Measurements from ENCODE around the gene MTUS2. TPM values are rescaled to one million over a fixed set of nuclear protein-coding genes. Genes with fewer than 3 reads are reported as not detected.

Gene MTUS2
- total RNA-seq, 4 donors from 2014 or later = 0.26 to 0.72 (median 0.38) TPM; not detected in 1

- no peaks in the 10 kb centered on the region for H3K9me3 ChIP-seq
- H3K4me3 ChIP-seq = no peak overlapping the region
- 58% methylated on average over 3 of the region's 3 CpGs for WGBS
- H3K27me3 ChIP-seq = peaks cover 2% of the 10 kb centered on the region
- no peaks in the 10 kb centered on the region for H3K4me1 ChIP-seq
- H3K36me3 ChIP-seq = no peaks in the 10 kb centered on the region
- H3K27ac ChIP-seq = no peak overlapping the region
- no peak for TF ChIP-seq POLR2AphosphoS5 (IDR thresholded peaks at IDR 0.05)
- no peak for TF ChIP-seq CTCF (IDR thresholded peaks at IDR 0.05)
- no peak for TF ChIP-seq POLR2A (IDR thresholded peaks at IDR 0.05)
- TF ChIP-seq EP300 (IDR thresholded peaks at IDR 0.05) = no peak
- no peak for DNase-seq (ENCODE audit: low spot score in 2 of 2)
Observed at GRCh38 chr13:29101905-29102304, 281.8 kb downstream of the MTUS2 start.

GRCh38 chr13:29103065-29103800 is 283.1 kb downstream of the MTUS2 start:
- TF ChIP-seq POLR2AphosphoS5 (IDR thresholded peaks at IDR 0.05) (no peak), CTCF (IDR thresholded peaks at IDR 0.05) (no peak), EP300 (IDR thresholded peaks at IDR 0.05) (no peak), POLR2A (IDR thresholded peaks at IDR 0.05) (no peak)
- H3K27me3 ChIP-seq = peaks cover 2% of the 10 kb centered on the region
- H3K9me3 ChIP-seq = no peaks in the 10 kb centered on the region
- no peak overlapping the region for H3K4me3 ChIP-seq
- DNase-seq (ENCODE audit: low spot score in 2 of 2) = no peak
- H3K27ac ChIP-seq = no peak overlapping the region
- no peaks in the 10 kb centered on the region for H3K36me3 ChIP-seq
- H3K4me1 ChIP-seq = no peaks in the 10 kb centered on the region
- 66% methylated on average over 11 of the region's 11 CpGs for WGBS

- Histone ChIP-seq H3K4me3 (no peak overlapping the region), H3K9me3 (no peaks in the 10 kb centered on the region), H3K36me3 (no peaks in the 10 kb centered on the region), H3K4me1 (no peaks in the 10 kb centered on the region), H3K27ac (no peak overlapping the region), H3K27me3 (peaks cover 2% of the 10 kb centered on the region)
- no peak for DNase-seq (ENCODE audit: low spot score in 2 of 2)
- TF ChIP-seq POLR2A (IDR thresholded peaks at IDR 0.05) (no peak), POLR2AphosphoS5 (IDR thresholded peaks at IDR 0.05) (no peak), EP300 (IDR thresholded peaks at IDR 0.05) (no peak)
- WGBS = 87% methylated on average over 8 of the region's 8 CpGs
Observed at GRCh38 chr13:29104461-29104860, 284.3 kb downstream of the MTUS2 start.

GRCh38 chr13:29105779-29106178 is 285.6 kb downstream of the MTUS2 start:
- Histone ChIP-seq H3K27me3 (peaks cover 2% of the 10 kb centered on the region), H3K4me1 (no peaks in the 10 kb centered on the region), H3K4me3 (no peak overlapping the region), H3K27ac (no peak overlapping the region), H3K36me3 (no peaks in the 10 kb centered on the region), H3K9me3 (no peaks in the 10 kb centered on the region)
- no peak for TF ChIP-seq CTCF (IDR thresholded peaks at IDR 0.05)
- TF ChIP-seq POLR2AphosphoS5 (IDR thresholded peaks at IDR 0.05) = no peak
- TF ChIP-seq EP300 (IDR thresholded peaks at IDR 0.05) = no peak
- no peak for TF ChIP-seq POLR2A (IDR thresholded peaks at IDR 0.05)
- 71% methylated on average over 4 of the region's 4 CpGs for WGBS
- DNase-seq (ENCODE audit: low spot score in 2 of 2) = no peak

- H3K27ac ChIP-seq = no peak overlapping the region
- no peak for TF ChIP-seq EP300 (IDR thresholded peaks at IDR 0.05)
- 43% methylated on average over 1 of the region's 1 CpG for WGBS
- H3K27me3 ChIP-seq = peaks cover 2% of the 10 kb centered on the region
- no peak for DNase-seq (ENCODE audit: low spot score in 2 of 2)
- no peaks in the 10 kb centered on the region for H3K9me3 ChIP-seq
- H3K4me3 ChIP-seq = no peak overlapping the region
- no peaks in the 10 kb centered on the region for H3K4me1 ChIP-seq
- H3K36me3 ChIP-seq = no peaks in the 10 kb centered on the region
Observed at GRCh38 chr13:29106651-29107050, 286.5 kb downstream of the MTUS2 start.

- H3K27ac ChIP-seq = no peak overlapping the region
- H3K36me3 ChIP-seq = no peaks in the 10 kb centered on the region
- 50% methylated on average over 4 of the region's 4 CpGs for WGBS
- H3K27me3 ChIP-seq = peaks cover 2% of the 10 kb centered on the region
- H3K9me3 ChIP-seq = no peaks in the 10 kb centered on the region
- no peak overlapping the region for H3K4me3 ChIP-seq
- no peaks in the 10 kb centered on the region for H3K4me1 ChIP-seq
- TF ChIP-seq EP300 (IDR thresholded peaks at IDR 0.05) = no peak
- TF ChIP-seq POLR2AphosphoS5 (IDR thresholded peaks at IDR 0.05) = no peak
- no peak for TF ChIP-seq CTCF (IDR thresholded peaks at IDR 0.05)
- DNase-seq (ENCODE audit: low spot score in 2 of 2) = no peak
Observed at GRCh38 chr13:29108068-29108786, 288.1 kb downstream of the MTUS2 start.

Data from suprapubic skin (tissue), 4 donors.